NCI-H446 (cell line): ENCODE measurements around the gene CDH23.

Experiments used
- DNase-seq, 2 experiments: peaks; one replicate each; lab custom pipeline; 2025; lab: John Stamatoyannopoulos, UW

CDH23 gene

GRCh38 chr10:71835671-71836595 is 439.2 kb downstream of the CDH23 start:
- DNase-seq: peak; percentile 92 to 95

DNA sequence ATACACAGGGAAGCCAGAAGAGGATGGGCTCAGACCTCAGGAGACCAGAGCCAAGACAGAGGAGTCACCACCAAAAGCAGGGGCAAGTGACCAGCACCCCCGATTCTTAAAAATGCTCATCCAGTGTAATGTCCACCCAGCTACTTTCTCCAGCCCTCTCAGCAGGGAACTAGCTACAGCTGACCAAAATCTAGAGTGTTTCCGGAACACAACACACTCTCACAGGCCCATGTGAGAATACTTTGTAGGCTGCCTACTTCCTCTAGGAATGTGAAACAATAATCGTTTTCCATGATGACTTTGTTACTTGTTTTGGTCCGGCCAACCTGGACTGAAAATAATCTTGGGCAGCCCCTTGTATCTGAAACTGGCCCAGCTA is 439.9 kb downstream of the CDH23 start:
- no peak for DNase-seq

DNA sequence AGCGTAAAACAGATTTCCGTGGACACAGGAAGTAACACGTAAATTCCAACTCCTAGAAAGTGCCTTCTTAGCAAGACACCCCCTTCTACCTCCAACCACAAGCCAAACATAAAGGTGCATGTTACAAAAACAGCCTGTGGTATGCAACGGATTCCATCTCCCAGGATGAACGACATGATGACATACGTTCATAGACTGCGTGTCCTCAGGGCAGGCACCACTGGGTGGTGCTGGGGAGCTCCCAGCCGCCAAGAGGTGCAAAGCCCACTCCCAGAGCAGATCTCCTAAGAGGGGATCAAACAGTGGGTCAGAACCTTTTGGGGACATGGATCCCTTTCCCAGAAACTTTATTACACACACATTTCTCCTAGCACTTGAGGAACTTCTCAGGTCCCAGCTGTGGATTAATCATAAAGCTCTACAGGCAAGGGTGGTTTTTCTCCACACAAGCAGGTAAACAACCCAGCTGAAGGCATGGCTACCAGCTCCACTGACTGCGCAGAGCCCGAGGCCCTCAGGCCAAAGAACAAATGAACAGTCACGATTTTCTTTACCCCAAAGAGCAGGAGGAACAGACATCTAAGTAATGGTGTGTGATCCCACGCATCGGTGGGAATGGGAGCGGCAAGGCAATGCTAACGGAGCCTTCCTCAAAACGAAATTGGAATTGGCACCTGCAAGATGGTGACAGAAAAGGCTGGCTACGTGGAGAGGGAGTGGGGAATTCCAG is 440.5 kb downstream of the CDH23 start:
- no peak for DNase-seq

DNA sequence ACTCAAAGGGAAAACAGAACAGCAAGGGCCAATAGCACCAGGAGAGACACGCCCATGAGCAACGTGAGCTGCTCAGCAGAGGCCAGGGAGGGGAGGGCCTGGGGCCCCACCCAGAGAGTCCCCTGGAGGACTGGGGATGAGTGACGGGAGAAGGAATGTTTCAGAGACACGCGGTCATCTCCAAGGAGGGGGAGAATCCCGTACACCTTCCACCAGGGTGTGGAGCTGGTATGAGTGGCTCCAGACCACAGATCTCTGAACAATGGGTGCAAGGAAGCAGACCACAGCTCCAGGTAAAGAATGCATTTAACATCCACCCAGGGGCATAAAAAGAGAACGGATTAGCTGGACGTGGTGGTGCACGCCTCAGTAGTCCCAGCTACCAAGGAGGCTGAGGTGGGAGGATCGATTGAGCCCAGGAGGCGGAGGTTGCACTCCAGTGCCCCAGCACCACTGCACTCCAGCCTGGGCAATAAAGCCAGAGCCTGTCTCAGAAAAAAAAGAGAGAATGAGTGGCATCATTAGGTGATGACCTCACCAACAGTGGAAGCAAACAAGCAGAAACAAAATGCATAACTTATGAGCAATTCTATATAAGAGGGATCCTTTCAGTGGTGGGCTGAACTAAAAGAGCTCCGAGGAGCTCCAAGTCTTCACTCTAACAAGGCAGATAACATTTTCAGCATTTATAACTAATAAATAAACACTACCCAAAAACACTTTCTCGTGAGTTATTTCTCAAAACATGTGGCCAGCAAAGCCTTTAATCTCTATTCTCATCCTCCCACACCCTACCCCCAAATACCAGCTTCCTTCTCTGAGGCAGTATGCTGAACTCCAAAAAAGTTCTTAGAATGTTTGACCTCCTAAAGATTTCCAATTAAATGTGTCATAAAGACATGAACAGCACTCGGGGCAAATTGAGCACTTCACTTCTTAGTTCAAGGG is 441.8 kb downstream of the CDH23 start:
- DNase-seq: no peak

GRCh38 chr10:71840177-71840957 is 443.6 kb downstream of the CDH23 start:
- peak; percentile 43 to 73 for DNase-seq

DNA sequence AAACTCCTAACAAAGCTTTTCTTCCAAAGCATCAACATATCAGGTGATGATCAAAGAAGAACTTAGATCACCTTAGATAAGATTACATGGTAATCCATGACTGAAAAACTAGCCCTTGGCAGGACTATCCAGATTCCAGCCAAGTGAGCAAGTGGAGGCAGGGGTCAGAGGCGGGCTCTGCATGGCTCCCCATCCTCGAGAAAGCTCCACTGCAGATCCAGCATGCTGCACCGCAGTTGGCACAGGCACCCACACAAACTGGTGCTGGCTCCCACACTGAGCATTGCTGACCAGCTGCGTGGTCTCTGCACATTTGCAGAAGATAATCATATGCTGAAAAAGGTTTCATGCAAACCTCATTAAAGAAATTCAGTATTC is 444.2 kb downstream of the CDH23 start:
- DNase-seq: no peak

DNA sequence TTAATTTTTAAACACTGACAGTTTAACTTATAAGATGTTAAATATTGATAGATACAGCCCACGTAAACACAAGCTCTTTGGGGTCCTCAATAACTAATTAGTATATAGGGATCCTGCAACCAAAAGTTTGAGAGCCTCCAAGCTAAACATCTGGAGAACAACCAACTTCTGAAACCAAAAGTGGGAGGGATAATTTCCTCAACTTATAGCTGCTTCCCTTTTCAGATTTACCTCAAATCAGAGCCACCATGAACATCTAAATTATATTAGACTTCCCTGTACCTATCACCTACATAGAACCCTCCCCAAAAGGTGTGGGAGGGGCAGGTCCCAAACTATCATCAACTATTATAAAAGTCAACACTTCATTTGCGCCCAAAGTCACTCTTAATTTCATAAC is 445.7 kb downstream of the CDH23 start:
- DNase-seq: no peak

- no peak for DNase-seq
Measured at GRCh38 chr10:71842856-71843686, 446.4 kb downstream of the CDH23 start.

GRCh38 chr10:71844084-71844483 is 447.4 kb downstream of the CDH23 start:
- no peak for DNase-seq

GRCh38 chr10:71844695-71845094 is 448.0 kb downstream of the CDH23 start:
- DNase-seq: no peak

DNA sequence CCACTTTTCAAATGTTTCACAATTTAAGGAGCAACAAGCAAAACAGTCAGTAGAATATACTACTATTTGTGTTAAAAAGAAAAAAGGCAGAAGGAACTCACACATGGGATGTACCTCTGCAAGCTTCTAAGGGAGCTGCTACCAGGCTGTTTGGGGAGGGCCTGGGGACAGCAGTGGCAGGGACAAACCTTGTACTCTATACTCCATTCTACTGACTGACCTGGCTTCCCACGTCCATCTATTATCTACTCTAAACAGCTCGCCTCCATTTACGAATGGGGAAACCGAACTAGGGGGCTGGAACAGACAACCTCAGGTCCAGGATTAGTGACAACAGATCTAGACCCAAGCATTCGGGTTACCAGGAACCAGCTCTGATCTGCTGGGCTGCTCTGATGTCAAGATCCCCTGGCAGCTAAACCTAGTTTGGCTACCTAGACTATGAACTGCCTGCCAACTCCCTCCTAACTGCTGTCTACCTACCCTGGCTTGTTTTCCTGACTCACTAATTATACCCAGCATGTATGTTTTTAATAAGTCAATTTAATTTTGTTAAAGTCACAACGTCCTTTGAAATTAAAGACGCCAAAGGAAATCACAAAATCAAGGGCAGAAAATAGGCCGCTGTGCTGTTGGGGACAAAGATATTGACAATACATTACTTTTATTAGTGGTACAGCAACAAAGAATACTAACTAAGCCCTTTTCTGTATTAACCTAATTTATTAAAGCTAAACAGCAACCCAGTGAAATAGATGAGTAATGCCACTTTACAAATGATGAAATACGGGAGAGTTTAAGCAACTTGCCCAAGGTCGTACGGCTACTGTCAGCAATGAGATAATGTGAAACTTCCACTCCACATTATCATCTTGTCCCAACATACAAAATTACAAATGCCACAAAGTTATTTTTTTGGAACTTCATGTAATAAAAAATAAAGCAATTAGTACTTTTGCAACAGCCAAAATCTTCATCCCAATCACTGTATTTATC is 449.0 kb downstream of the CDH23 start:
- DNase-seq: peak in 1 of 2 experiments; percentile 39

- DNase-seq: no peak
Measured at GRCh38 chr10:71846816-71847215, 450.1 kb downstream of the CDH23 start.

- no peak for DNase-seq
Measured at GRCh38 chr10:71847418-71847817, 450.7 kb downstream of the CDH23 start.

GRCh38 chr10:71848325-71849275 is 451.9 kb downstream of the CDH23 start:
- DNase-seq: no peak

DNA sequence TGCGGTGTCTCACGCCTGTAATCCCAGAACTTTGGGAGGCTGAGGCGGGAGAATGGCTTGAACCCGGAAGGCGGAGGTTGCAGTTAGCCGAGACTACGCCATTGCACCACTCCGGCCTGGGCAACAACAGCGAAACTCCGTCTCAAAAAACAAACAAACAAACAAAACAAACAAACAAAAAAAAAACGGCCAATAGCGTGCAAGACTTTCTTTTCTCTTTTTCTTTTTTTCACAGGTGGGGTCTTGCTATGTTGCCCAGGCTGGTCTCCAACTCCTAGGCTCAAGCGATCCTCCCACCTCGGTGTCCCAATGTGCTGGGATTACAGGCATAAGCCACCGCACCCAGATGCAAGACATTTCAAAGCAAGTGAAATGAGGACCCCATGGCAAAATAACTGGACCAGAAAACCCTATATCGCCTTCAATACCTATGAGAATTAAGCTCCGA is 452.8 kb downstream of the CDH23 start:
- no peak for DNase-seq

DNA sequence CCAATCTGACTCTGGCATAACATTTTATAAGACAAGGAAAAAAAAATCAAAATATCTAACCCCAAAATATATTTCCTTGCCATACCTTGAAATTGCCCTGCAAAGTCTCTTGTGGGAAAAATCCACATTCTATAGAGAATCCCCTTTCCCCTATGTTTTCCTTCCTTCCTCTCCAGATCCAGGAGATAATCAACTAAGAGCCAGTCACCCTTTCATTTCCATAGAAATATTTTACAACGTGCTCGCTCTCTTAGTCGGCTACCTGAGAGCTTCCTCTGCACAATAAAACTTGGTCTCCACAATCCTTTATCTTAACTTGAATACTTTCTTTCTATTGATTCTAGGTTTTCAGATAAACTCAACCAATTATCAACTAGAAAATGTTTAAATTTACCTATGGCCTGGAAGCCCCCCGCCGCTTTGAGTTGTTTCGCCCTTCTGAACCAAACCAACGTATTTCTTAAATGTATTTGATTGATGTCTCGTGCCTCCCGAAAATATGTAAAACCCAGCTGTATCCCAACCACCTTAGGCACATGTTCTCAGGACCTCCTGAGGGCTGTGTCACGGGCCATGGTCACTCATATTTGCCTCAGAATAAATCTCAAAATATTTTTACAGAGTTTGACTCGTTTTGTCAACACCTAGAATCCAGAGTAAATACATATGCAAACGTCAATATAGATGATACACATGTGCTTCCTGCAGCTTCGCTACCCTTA is 453.5 kb downstream of the CDH23 start:
- DNase-seq: no peak
